ENCODE measurements around the gene NHLRC4.

The NHLRC4 gene

GRCh38 chr16:572865-573650 lies 6.3 kb downstream of the NHLRC4 start (continued):
- 0 out of 2 replicates have a peak, but pooled peaks have one; percentile 19 for TF ChIP-seq PATZ1 (tag by site-specific recombination; IDR thresholded peaks at IDR 0.05)
- no peak for TF ChIP-seq ZNF768 (tag by site-specific recombination; IDR thresholded peaks at IDR 0.05)
- no peak for TF ChIP-seq ZNF214 (tag by site-specific recombination; IDR thresholded peaks at IDR 0.05; ENCODE audit: borderline replicate concordance)
- TF ChIP-seq GLI2 (tag by site-specific recombination; IDR thresholded peaks at IDR 0.05; ENCODE audit: borderline replicate concordance, low read depth) = no peak
- TF ChIP-seq ZNF433 (tag by site-specific recombination; IDR thresholded peaks at IDR 0.05; ENCODE audit: low read depth) = no peak
- TF ChIP-seq ZNF341 (tag by site-specific recombination; IDR thresholded peaks at IDR 0.05; ENCODE audit: low read depth) = peak; percentile 65
- peak; percentile 23; the same call in 1 of the 2 replicates for TF ChIP-seq GLIS1 (tag by site-specific recombination; IDR thresholded peaks at IDR 0.05)
- TF ChIP-seq ZNF302 (tag by site-specific recombination; IDR thresholded peaks at IDR 0.05; ENCODE audit: low read depth) = no peak
- TF ChIP-seq ZNF654 (tag by site-specific recombination; IDR thresholded peaks at IDR 0.05; ENCODE audit: low read depth) = no peak
- TF ChIP-seq ZNF645 (tag by site-specific recombination; IDR thresholded peaks at IDR 0.05) = no peak
- TF ChIP-seq WT1 (tag by site-specific recombination; IDR thresholded peaks at IDR 0.05) = no peak
- TF ChIP-seq ZNF692 (tag by site-specific recombination; IDR thresholded peaks at IDR 0.05) = 0 out of 2 replicates have a peak, but pooled peaks have one; percentile 33
- TF ChIP-seq PRDM2 (tag by site-specific recombination; IDR thresholded peaks at IDR 0.05; ENCODE audit: borderline replicate concordance) = no peak
- peak; percentile 40; the same call in 1 of the 2 replicates for TF ChIP-seq GLIS2 (tag by site-specific recombination; IDR thresholded peaks at IDR 0.05)
- TF ChIP-seq ZNF155 (tag by site-specific recombination; IDR thresholded peaks at IDR 0.05) = no peak
- TF ChIP-seq TCF7L2 (IDR thresholded peaks at IDR 0.05; ENCODE audit: borderline replicate concordance, low read depth, low read length) = no peak
- no peak for TF ChIP-seq SP7 (tag by site-specific recombination; IDR thresholded peaks at IDR 0.05)

Data from HEK293 (cell line).